ENCODE measurements around the gene FBLIM1. TPM values are rescaled to one million over a fixed set of nuclear protein-coding genes. Genes with fewer than 3 reads are reported as not detected.
A peak's percentile ranks its signal among the peaks of the same experiment; 100 is the strongest.

FBLIM1 gene, protein sequence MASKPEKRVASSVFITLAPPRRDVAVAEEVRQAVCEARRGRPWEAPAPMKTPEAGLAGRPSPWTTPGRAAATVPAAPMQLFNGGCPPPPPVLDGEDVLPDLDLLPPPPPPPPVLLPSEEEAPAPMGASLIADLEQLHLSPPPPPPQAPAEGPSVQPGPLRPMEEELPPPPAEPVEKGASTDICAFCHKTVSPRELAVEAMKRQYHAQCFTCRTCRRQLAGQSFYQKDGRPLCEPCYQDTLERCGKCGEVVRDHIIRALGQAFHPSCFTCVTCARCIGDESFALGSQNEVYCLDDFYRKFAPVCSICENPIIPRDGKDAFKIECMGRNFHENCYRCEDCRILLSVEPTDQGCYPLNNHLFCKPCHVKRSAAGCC
- total RNA-seq (1.6 TPM), polyA plus RNA-seq (10.3 TPM)
- long read RNA-seq, donor 1, partial matches to known transcripts = 0 of 1 reads
- long read RNA-seq, donor 1, other reads (novel, unspliced or antisense) = 0 of 1 reads
- long read RNA-seq, donor 2, partial matches to known transcripts = 0 of 1 reads
- long read RNA-seq, donor 2, other reads (novel, unspliced or antisense) = 0 of 1 reads
- long read RNA-seq, donor 3 = 0 reads
- long read RNA-seq, donor 4 = 0 reads
- long read RNA-seq, donor 5, partial matches to known transcripts = 0 of 3 reads
- long read RNA-seq, donor 5, other reads (novel, unspliced or antisense) = 0 of 3 reads
- long read RNA-seq, donor 6, partial matches to known transcripts = 0 of 2 reads
- long read RNA-seq, donor 6, other reads (novel, unspliced or antisense) = 0 of 2 reads
- long read RNA-seq, donor 7 = 0 reads
- long read RNA-seq, donor 8, partial matches to known transcripts = 0 of 1 reads
- long read RNA-seq, donor 8, other reads (novel, unspliced or antisense) = 0 of 1 reads
- long read RNA-seq, donor 9, partial matches to known transcripts = 0 of 1 reads
- long read RNA-seq, donor 9, other reads (novel, unspliced or antisense) = 0 of 1 reads
- long read RNA-seq, donor 10 = 0 reads

DNA sequence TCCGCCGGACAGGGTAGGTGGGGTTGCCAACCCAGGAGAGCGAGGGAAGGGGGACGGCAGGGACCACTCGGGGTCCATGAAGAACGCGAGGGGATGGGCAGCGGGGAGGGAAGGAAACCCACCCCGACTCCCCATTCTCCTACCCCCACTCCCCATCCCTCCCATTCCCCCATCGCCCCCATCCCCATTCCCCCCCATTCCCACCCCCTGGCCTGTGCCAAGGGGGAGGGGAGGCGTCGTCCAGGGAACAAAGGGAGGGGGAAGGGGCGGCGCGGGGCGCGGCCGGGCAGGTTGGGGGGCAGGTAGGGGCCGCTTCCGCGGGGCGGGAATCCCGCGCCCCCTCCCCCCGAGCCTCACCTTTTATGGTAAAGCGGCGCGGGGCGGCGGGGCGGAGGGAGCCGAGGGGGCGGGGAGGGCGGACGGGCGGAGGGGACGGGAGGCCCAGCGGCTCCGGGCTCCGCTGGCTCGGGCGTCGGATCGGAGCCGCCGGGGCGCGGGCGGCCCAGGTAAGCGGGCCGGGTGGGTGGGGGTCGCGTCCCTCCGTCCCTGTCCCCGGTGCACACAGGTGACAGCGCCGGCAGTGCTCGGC is at the start of gene FBLIM1:
TSS of gene FBLIM1 (plus strand) at position 453 of the 589 bp plus-strand sequence. CDS start 6,189 bp downstream, outside the sequence.
- no peak for DNase-seq (ENCODE audit: low read depth in 6 of 9, low spot score in 9 of 9)
- peaks cover 48 to 81% of the 10 kb centered on the region in 2 donors for H3K27me3 ChIP-seq (ENCODE audit: control insufficient read depth in 2 of 2, insufficient read depth in 1 of 2, low read length in 1 of 2)
- peaks cover 0 to 2% of the 10 kb centered on the region in 2 donors for H3K9me3 ChIP-seq (ENCODE audit: control insufficient read depth in 2 of 2, insufficient read depth in 1 of 2, low read length in 1 of 2)
- H3K4me1 ChIP-seq (ENCODE audit: control insufficient read depth in 2 of 2, insufficient read depth in 2 of 2, low read length in 2 of 2) = peaks cover 8 to 13% of the 10 kb centered on the region in 2 donors
- WGBS = 3% methylated on average over 57 of the region's 58 CpGs
- peak within 1 kb of the TSS in 1 of 2 donors; percentile 47 for H3K4me3 ChIP-seq (ENCODE audit: low read length in 2 of 2)
- no peak within 1 kb of the TSS for H3K27ac ChIP-seq (ENCODE audit: low read depth in 1 of 2, low read length in 1 of 2)
- H3K36me3 ChIP-seq (ENCODE audit: control insufficient read depth in 2 of 2, insufficient read depth in 2 of 2, low read length in 1 of 2) = no peaks in the 10 kb centered on the region

DNA sequence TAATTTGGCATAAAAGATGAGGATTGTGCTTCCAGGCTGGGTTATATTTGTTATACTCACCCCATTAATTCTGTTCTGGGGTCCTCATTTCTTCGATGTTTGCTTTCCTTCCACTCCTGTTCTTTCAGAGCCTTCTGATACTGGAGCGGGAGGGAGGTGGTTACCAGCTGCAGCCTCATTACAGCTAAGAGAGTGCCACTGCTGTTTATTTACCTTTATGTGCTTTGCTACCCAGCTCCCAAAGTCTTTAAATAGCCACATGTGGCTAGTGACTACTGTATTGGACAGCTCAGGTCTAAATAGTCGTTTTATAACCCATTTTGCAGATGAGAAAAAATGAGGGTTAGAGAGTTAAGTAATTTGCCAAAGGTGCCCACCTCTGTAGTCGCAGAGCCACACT is 49.4 kb upstream of the FBLIM1 start:
- H3K27me3 ChIP-seq (ENCODE audit: control insufficient read depth in 2 of 2, insufficient read depth in 1 of 2, low read length in 1 of 2) = no peaks in the 10 kb centered on the region
- no peak overlapping the region for H3K27ac ChIP-seq (ENCODE audit: low read depth in 1 of 2, low read length in 1 of 2)
- no peaks in the 10 kb centered on the region for H3K9me3 ChIP-seq (ENCODE audit: control insufficient read depth in 2 of 2, insufficient read depth in 1 of 2, low read length in 1 of 2)
- no peak overlapping the region for H3K4me3 ChIP-seq (ENCODE audit: low read length in 2 of 2)
- 98% methylated on average over 4 of the region's 4 CpGs for WGBS
- DNase-seq (ENCODE audit: low read depth in 6 of 9, low spot score in 9 of 9) = no peak
- H3K4me1 ChIP-seq (ENCODE audit: control insufficient read depth in 2 of 2, insufficient read depth in 2 of 2, low read length in 2 of 2) = no peaks in the 10 kb centered on the region
- H3K36me3 ChIP-seq (ENCODE audit: control insufficient read depth in 2 of 2, insufficient read depth in 2 of 2, low read length in 1 of 2) = peaks cover 0 to 14% of the 10 kb centered on the region in 2 donors

DNA sequence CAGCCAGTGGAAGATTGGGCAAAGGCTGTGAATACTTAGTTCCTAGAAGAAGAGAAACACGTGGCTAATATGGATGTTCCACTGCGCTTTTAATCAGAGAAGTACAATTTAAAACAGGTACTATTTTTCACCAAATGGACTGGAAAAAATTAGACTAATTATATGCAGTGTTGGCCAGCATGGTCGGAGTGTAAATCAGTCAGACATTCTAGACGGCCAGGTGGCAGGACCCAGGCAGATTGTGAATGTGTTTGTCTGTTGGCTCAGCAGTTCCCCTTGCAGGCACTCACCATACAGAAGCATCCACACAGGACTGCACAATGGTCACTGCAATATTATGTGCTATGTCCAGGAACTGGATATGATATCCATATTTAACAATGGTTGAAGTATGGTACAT is 46.4 kb upstream of the FBLIM1 start:
- WGBS = 95% methylated on average over 4 of the region's 4 CpGs
- DNase-seq (ENCODE audit: low read depth in 6 of 9, low spot score in 9 of 9) = no peak
- Histone ChIP-seq H3K4me1 (ENCODE audit: control insufficient read depth in 2 of 2, insufficient read depth in 2 of 2, low read length in 2 of 2) (no peaks in the 10 kb centered on the region), H3K27me3 (ENCODE audit: control insufficient read depth in 2 of 2, insufficient read depth in 1 of 2, low read length in 1 of 2) (no peaks in the 10 kb centered on the region), H3K27ac (ENCODE audit: low read depth in 1 of 2, low read length in 1 of 2) (no peak overlapping the region), H3K36me3 (ENCODE audit: control insufficient read depth in 2 of 2, insufficient read depth in 2 of 2, low read length in 1 of 2) (peaks cover 11 to 13% of the 10 kb centered on the region in 2 donors), H3K4me3 (ENCODE audit: low read length in 2 of 2) (no peak overlapping the region), H3K9me3 (ENCODE audit: control insufficient read depth in 2 of 2, insufficient read depth in 1 of 2, low read length in 1 of 2) (no peaks in the 10 kb centered on the region)

DNA sequence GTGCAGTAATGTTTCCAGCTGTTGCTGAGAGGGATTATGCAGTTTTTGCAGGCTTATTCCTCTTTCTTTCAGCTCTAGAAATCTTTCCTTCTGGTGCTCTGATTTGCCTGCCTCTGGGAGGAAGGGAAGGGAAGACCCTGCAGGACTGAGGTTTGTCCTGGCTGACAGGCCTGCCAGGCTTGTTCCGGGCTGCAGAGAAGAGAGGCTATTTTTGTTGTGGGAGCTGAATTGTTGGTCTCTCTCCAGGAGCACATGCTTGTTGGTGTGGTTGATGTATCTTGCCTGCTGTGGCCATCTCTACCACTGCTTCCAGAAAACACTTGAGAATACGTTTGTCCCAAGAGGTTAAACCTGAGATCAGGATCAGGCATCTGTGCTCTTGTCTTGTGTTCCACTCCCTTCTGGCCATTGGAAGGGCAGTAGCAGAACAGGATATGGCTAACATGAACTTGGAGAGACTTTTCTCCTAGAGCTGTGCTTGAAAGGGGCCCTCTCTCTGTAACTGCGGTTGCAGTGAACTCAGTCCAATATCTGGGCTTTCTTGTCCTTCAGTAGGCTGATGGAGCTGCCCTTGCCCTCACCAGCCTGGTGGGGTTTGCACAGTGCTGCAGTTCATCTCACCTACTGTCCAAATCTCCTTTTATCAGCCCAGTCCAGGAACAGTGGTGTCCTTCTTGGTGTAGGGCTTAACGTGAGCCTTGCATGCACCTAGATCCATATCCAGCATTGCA is 44.0 kb upstream of the FBLIM1 start:
- Histone ChIP-seq H3K9me3 (ENCODE audit: control insufficient read depth in 2 of 2, insufficient read depth in 1 of 2, low read length in 1 of 2) (no peaks in the 10 kb centered on the region), H3K4me1 (ENCODE audit: control insufficient read depth in 2 of 2, insufficient read depth in 2 of 2, low read length in 2 of 2) (no peaks in the 10 kb centered on the region), H3K36me3 (ENCODE audit: control insufficient read depth in 2 of 2, insufficient read depth in 2 of 2, low read length in 1 of 2) (peaks cover 31 to 33% of the 10 kb centered on the region in 2 donors), H3K27me3 (ENCODE audit: control insufficient read depth in 2 of 2, insufficient read depth in 1 of 2, low read length in 1 of 2) (no peaks in the 10 kb centered on the region), H3K27ac (ENCODE audit: low read depth in 1 of 2, low read length in 1 of 2) (no peak overlapping the region), H3K4me3 (ENCODE audit: low read length in 2 of 2) (no peak overlapping the region)
- WGBS = 92% methylated on average over 4 of the region's 4 CpGs
- DNase-seq (ENCODE audit: low read depth in 6 of 9, low spot score in 9 of 9) = no peak

DNA sequence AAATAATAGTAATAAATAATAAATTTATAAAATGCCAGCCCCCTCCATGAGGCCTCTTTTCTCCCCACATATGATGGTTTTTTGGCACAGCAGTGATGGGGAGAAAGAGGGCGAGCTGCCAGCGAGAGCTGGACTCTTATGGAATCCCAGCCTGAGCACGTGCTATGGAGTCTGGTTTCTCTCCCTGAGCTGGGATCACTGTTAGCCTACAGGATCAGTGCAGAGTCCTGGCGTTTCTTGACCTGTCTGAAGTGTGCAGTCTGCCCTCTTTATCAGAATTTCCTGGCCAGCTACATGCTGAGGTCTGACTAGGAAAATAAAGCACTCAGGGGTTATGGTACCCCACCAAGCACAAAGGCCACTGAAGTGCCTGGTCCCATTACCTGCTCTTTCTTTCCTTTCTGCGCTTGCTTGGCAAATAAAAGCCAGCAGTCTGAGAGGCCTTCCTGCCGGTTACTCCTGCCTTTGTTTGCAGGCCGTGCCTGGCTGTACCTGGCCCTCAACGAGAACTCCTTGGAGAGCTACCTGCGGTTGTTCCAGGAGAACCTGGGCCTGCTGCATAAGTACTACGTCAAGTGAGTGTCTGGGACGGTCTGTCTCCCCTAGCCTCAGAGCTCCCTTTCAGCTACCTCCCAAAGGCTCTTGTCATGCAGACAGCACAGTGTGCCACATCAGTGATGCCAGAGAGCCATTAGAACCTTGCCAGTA is 41.0 kb upstream of the FBLIM1 start:
- no peaks in the 10 kb centered on the region for H3K9me3 ChIP-seq (ENCODE audit: control insufficient read depth in 2 of 2, insufficient read depth in 1 of 2, low read length in 1 of 2)
- DNase-seq (ENCODE audit: low read depth in 6 of 9, low spot score in 9 of 9) = no peak
- H3K4me3 ChIP-seq (ENCODE audit: low read length in 2 of 2) = no peak overlapping the region
- 93% methylated on average over 11 of the region's 11 CpGs for whole genome bisulfite sequencing
- no peaks in the 10 kb centered on the region for H3K4me1 ChIP-seq (ENCODE audit: control insufficient read depth in 2 of 2, insufficient read depth in 2 of 2, low read length in 2 of 2)
- H3K36me3 ChIP-seq (ENCODE audit: control insufficient read depth in 2 of 2, insufficient read depth in 2 of 2, low read length in 1 of 2) = peaks cover 42 to 45% of the 10 kb centered on the region in 2 donors
- no peaks in the 10 kb centered on the region for H3K27me3 ChIP-seq (ENCODE audit: control insufficient read depth in 2 of 2, insufficient read depth in 1 of 2, low read length in 1 of 2)
- no peak overlapping the region for H3K27ac ChIP-seq (ENCODE audit: low read depth in 1 of 2, low read length in 1 of 2)

DNA sequence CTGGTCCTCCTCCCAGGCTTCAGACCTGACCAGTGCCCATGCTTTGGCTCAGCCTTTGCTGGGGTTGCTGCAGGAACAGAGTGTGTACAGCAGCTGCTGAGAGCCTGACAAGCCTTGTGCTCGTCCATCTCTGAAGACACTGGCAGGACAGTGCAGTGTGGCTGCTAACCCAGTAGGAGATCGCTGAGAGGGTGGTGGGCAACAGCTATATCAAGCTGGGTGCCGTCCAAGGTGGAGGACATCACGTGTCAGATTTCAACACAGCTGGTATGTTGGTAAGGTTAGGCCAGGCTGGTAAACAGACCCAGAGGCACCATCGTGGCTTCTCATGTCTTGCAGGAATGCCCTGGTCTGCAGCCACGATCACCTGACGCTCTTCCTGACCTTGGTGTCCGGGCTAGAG is 40.4 kb upstream of the FBLIM1 start:
- WGBS = 97% methylated on average over 8 of the region's 8 CpGs
- H3K4me1 ChIP-seq (ENCODE audit: control insufficient read depth in 2 of 2, insufficient read depth in 2 of 2, low read length in 2 of 2) = no peaks in the 10 kb centered on the region
- DNase-seq (ENCODE audit: low read depth in 6 of 9, low spot score in 9 of 9) = no peak
- peaks cover 45 to 46% of the 10 kb centered on the region in 2 donors for H3K36me3 ChIP-seq (ENCODE audit: control insufficient read depth in 2 of 2, insufficient read depth in 2 of 2, low read length in 1 of 2)
- no peaks in the 10 kb centered on the region for H3K27me3 ChIP-seq (ENCODE audit: control insufficient read depth in 2 of 2, insufficient read depth in 1 of 2, low read length in 1 of 2)
- no peak overlapping the region for H3K4me3 ChIP-seq (ENCODE audit: low read length in 2 of 2)
- no peak overlapping the region for H3K27ac ChIP-seq (ENCODE audit: low read depth in 1 of 2, low read length in 1 of 2)
- H3K9me3 ChIP-seq (ENCODE audit: control insufficient read depth in 2 of 2, insufficient read depth in 1 of 2, low read length in 1 of 2) = no peaks in the 10 kb centered on the region

DNA sequence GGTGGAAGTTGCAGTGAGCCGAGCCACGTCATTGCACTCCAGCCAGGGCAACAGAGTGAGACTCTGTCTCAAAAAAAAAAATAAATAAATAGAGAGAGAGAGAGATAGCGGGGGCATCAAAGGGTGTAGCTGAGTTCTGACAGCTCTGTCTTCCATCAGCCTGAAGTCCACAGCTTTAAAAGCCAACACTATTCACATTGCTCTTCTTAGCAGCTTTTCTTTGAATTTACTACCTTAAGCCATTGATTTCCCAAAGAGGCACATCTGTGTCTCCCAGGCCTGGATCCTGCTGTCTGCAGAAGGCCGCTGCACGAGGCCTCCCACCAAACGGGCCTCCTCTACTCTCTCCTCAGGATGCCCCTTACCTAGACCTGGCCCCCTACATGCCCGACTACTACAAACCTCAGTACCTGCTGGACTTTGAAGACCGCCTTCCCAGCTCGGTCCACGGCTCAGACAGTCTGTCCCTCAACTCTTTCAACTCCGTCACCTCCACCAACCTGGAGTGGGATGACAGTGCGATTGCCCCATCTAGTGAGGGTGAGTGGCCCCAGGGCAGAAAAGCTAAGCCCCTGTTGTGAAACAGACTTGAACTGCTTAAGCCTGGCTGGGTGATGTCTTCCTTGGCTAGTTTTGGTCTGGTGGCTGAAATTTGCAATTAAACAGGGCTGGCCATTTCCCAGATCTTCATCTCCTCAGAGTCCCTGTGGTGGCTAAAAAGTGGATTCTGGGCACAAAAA is 39.0 kb upstream of the FBLIM1 start:
- peaks cover 49 to 51% of the 10 kb centered on the region in 2 donors for H3K36me3 ChIP-seq (ENCODE audit: control insufficient read depth in 2 of 2, insufficient read depth in 2 of 2, low read length in 1 of 2)
- H3K27ac ChIP-seq (ENCODE audit: low read depth in 1 of 2, low read length in 1 of 2) = no peak overlapping the region
- H3K4me3 ChIP-seq (ENCODE audit: low read length in 2 of 2) = no peak overlapping the region
- no peak for DNase-seq (ENCODE audit: low read depth in 6 of 9, low spot score in 9 of 9)
- H3K4me1 ChIP-seq (ENCODE audit: control insufficient read depth in 2 of 2, insufficient read depth in 2 of 2, low read length in 2 of 2) = no peaks in the 10 kb centered on the region
- H3K9me3 ChIP-seq (ENCODE audit: control insufficient read depth in 2 of 2, insufficient read depth in 1 of 2, low read length in 1 of 2) = no peaks in the 10 kb centered on the region
- 97% methylated on average over 12 of the region's 12 CpGs for WGBS
- no peaks in the 10 kb centered on the region for H3K27me3 ChIP-seq (ENCODE audit: control insufficient read depth in 2 of 2, insufficient read depth in 1 of 2, low read length in 1 of 2)

Data from thymus (tissue), 14 donors.